Measurements from ENCODE around the gene CDK5RAP3. TPM values are rescaled to one million over a fixed set of nuclear protein-coding genes. Genes with fewer than 3 reads are reported as not detected.

CDK5RAP3 gene
- total and polyA plus RNA-seq, 7 experiments from 2014 or later = 72.4 to 349 (median 259) TPM

DNA sequence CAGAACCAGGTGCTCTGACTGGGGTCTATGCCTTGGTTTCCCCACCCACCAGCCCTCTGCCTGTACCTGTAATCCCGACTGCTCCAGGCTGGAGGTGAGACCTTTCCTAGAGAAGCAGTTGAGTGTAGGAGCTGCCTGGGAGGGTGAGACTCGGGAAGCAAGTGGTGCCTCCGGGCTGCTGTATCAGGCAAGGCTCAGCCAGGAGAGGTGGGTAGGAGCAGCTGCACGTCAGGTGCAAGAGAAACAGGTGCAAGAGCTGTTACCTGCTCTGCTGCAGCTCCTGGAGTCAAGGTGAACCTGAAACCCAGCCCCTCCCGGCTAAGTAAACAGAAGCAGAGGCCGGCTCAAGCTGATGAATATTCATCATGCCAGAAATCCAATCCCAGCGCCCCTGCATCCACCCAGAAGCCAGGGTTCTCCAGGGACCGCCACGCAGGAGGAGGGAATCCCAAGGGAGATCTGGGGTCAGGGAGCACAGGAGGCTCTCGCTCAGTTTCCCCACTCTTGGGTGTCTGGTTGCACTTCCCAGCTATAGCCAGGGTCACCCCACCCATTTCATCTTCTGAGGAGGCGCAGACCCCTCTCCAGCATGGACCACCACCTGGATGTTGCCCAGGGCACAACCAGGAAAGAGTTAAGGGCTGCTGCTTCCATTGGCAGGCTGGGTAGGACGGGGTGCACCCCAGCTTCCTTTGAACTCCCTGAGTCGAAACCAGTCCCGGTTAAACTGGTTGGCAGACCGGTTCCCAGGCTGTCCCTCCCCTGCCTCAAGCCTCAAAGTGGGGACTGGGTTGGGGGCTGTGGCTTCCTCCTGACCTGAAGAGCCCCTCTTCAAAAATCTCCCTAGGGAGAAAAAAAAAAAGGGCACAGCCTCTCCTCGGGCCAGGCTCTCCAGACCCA lies 13.1 kb upstream of the CDK5RAP3 start, which contains the start of gene PRR15L:
PRR15L (minus strand) TSS at position 293 of the 900 bp plus-strand sequence. CDS start 4,649 bp downstream, outside the sequence.
- POLR2A ChIA-PET = interaction anchor here (0.5 kb wide), 1 partner anchor 11 kb away, joined by 5 read pairs; no protein-coding TSS in a partner anchor
- no peaks in the 10 kb centered on the region for H3K9me3 Mint-ChIP-seq
- no peak within 1 kb of the TSS for H3K27ac Mint-ChIP-seq

GRCh38 chr17:47959825-47960655 lies 10.9 kb upstream of the CDK5RAP3 start:
- no peak for DNase-seq
- Histone ChIP-seq H3K9me3 (ENCODE audit: control insufficient read depth in 2 of 3, low read length in 3 of 3) (no peaks in the 10 kb centered on the region), H3K4me1 (ENCODE audit: control insufficient read depth in 2 of 2, insufficient read depth in 2 of 2, low read length in 2 of 2) (no peaks in the 10 kb centered on the region), H3K27me3 (ENCODE audit: control insufficient read depth in 2 of 2, insufficient read depth in 2 of 2, low read length in 2 of 2) (no peaks in the 10 kb centered on the region), H3K36me3 (ENCODE audit: control insufficient read depth in 2 of 3, insufficient read depth in 3 of 3, low read length in 3 of 3) (peaks cover 0 to 3% (median 0%) of the 10 kb centered on the region in 3 experiments), H3K4me3 (ENCODE audit: low read length) (no peak overlapping the region), H3K27ac (ENCODE audit: low read depth, low read length) (no peak overlapping the region)
- no peaks in the 10 kb centered on the region for H3K27me3 Mint-ChIP-seq
- intact Hi-C loops (cut with micrococcal nuclease) = no loop called here
- H3K9me3 Mint-ChIP-seq = no peaks in the 10 kb centered on the region
- H3K4me1 Mint-ChIP-seq = peaks cover 0 to 2% (median 0%) of the 10 kb centered on the region in 7 donors
- peaks cover 0 to 12% (median 4%) of the 10 kb centered on the region in 5 donors for H3K36me3 Mint-ChIP-seq
- ATAC-seq = no peak
- H3K4me3 Mint-ChIP-seq = no peak overlapping the region
- ChIA-PET CTCF (interaction anchor here (0.7 to 1.4 kb wide), 4 partner anchors 9 to 13 kb away, joined by 3 to 5 read pairs (median 4); no protein-coding TSS in a partner anchor), POLR2A (interaction anchor here (1.2 to 1.8 kb wide), 2 partner anchors 11 to 14 kb away, joined by 3 to 5 read pairs; partner anchors contain the start of gene CDK5RAP3)
- H3K27ac Mint-ChIP-seq = no peak overlapping the region

More for the DNA sequence above, 13.1 kb upstream of the CDK5RAP3 start, which contains the start of gene PRR15L:
- Histone ChIP-seq H3K4me3 (ENCODE audit: low read length) (no peak within 1 kb of the TSS), H3K9me3 (ENCODE audit: control insufficient read depth in 2 of 3, low read length in 3 of 3) (no peaks in the 10 kb centered on the region), H3K27me3 (ENCODE audit: control insufficient read depth in 2 of 2, insufficient read depth in 2 of 2, low read length in 2 of 2) (no peaks in the 10 kb centered on the region), H3K4me1 (ENCODE audit: control insufficient read depth in 2 of 2, insufficient read depth in 2 of 2, low read length in 2 of 2) (no peaks in the 10 kb centered on the region), H3K36me3 (ENCODE audit: control insufficient read depth in 2 of 3, insufficient read depth in 3 of 3, low read length in 3 of 3) (peaks cover 0 to 8% (median 0%) of the 10 kb centered on the region in 3 experiments), H3K27ac (ENCODE audit: low read depth, low read length) (no peak within 1 kb of the TSS)
- DNase-seq (no peak), ATAC-seq (no peak)
- Mint-ChIP-seq H3K4me1 (no peaks in the 10 kb centered on the region), H3K27me3 (no peaks in the 10 kb centered on the region), H3K36me3 (peaks cover 0 to 13% (median 2%) of the 10 kb centered on the region in 5 donors), H3K4me3 (no peak within 1 kb of the TSS)
- intact Hi-C loops (cut with micrococcal nuclease) = no loop called here
- CTCF ChIA-PET = no interaction called here

DNA sequence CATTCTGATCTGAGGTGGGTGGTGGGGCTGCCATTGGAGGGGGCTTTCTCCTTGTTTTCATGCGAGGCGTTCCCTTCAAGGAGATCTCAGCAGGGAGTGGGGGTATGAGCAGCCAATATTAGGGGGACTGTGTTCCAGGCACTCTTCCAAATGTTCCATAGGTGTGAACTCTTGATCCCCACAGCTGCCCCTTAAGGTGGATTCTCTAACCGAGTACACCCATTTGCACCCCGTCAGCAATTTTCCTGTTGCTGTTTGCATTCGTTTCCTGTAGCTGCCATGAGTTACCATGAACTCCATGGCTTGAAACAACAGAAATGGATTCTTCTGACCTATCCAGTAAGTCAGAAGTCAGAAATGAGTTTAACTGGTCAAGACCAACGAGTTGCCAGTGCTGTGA lies 9.5 kb upstream of the CDK5RAP3 start:
- Histone ChIP-seq H3K36me3 (ENCODE audit: control insufficient read depth in 2 of 3, insufficient read depth in 3 of 3, low read length in 3 of 3) (no peaks in the 10 kb centered on the region), H3K4me3 (ENCODE audit: low read length) (no peak overlapping the region), H3K27ac (ENCODE audit: low read depth, low read length) (no peak overlapping the region), H3K9me3 (ENCODE audit: control insufficient read depth in 2 of 3, low read length in 3 of 3) (no peaks in the 10 kb centered on the region), H3K27me3 (ENCODE audit: control insufficient read depth in 2 of 2, insufficient read depth in 2 of 2, low read length in 2 of 2) (no peaks in the 10 kb centered on the region), H3K4me1 (ENCODE audit: control insufficient read depth in 2 of 2, insufficient read depth in 2 of 2, low read length in 2 of 2) (no peaks in the 10 kb centered on the region)
- ATAC-seq (no peak), DNase-seq (no peak)
- Mint-ChIP-seq H3K27me3 (no peaks in the 10 kb centered on the region), H3K27ac (no peak overlapping the region), H3K36me3 (peaks cover 0 to 15% (median 4%) of the 10 kb centered on the region in 5 donors), H3K9me3 (no peaks in the 10 kb centered on the region), H3K4me3 (no peak overlapping the region), H3K4me1 (peaks cover 0 to 2% (median 0%) of the 10 kb centered on the region in 7 donors)
- ChIA-PET POLR2A (interaction anchor here (1.0 kb wide), 1 partner anchor 9 kb away, joined by 3 read pairs; the partner anchor contains the start of gene CDK5RAP3), CTCF (interaction anchor here (0.6 to 1.2 kb wide), 2 partner anchors 15 to 630 kb away, joined by 3 to 4 read pairs; no protein-coding TSS in a partner anchor)
- intact Hi-C loops (cut with micrococcal nuclease) = no loop called here

GRCh38 chr17:47962901-47963300 lies 8.0 kb upstream of the CDK5RAP3 start:
- no peaks in the 10 kb centered on the region for H3K36me3 ChIP-seq (ENCODE audit: control insufficient read depth in 2 of 3, insufficient read depth in 3 of 3, low read length in 3 of 3)
- POLR2A ChIA-PET = no interaction called here
- peaks cover 0 to 2% (median 0%) of the 10 kb centered on the region in 7 donors for H3K4me1 Mint-ChIP-seq
- H3K27ac Mint-ChIP-seq = no peak overlapping the region
- intact Hi-C loops (cut with micrococcal nuclease) = no loop called here
- ATAC-seq (no peak), DNase-seq (no peak)
- H3K9me3 Mint-ChIP-seq = no peaks in the 10 kb centered on the region
- H3K27ac ChIP-seq (ENCODE audit: low read depth, low read length) = no peak overlapping the region
- no peaks in the 10 kb centered on the region for H3K9me3 ChIP-seq (ENCODE audit: control insufficient read depth in 2 of 3, low read length in 3 of 3)
- H3K36me3 Mint-ChIP-seq = peaks cover 0 to 15% (median 4%) of the 10 kb centered on the region in 5 donors
- CTCF ChIA-PET = no interaction called here
- no peaks in the 10 kb centered on the region for H3K27me3 ChIP-seq (ENCODE audit: control insufficient read depth in 2 of 2, insufficient read depth in 2 of 2, low read length in 2 of 2)
- no peak overlapping the region for H3K4me3 ChIP-seq (ENCODE audit: low read length)
- H3K4me1 ChIP-seq (ENCODE audit: control insufficient read depth in 2 of 2, insufficient read depth in 2 of 2, low read length in 2 of 2) = no peaks in the 10 kb centered on the region
- H3K4me3 Mint-ChIP-seq = no peak overlapping the region
- no peaks in the 10 kb centered on the region for H3K27me3 Mint-ChIP-seq

DNA sequence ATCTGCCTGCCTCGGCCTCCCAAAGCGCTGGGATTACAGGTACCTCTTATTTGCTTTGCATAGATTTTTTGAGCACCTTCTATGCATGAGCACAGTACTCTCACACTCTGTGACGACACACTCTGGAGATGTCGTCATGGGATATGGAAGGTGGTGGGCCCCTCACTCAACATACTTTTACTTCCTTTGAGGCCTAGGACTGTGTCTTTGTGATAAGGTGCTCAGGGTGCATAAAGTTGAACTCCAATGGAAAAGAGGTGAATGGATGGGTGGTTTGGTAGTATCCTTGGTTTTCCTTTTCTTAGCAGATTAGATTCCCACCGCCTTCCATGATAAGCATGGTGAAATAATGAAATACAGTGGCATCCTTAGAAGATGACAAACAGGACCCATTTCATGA lies 6.1 kb upstream of the CDK5RAP3 start:
- H3K4me1 Mint-ChIP-seq = peaks cover 3 to 7% (median 4%) of the 10 kb centered on the region in 7 donors
- no peak for ATAC-seq
- H3K9me3 Mint-ChIP-seq = no peaks in the 10 kb centered on the region
- no peaks in the 10 kb centered on the region for H3K9me3 ChIP-seq (ENCODE audit: control insufficient read depth in 2 of 3, low read length in 3 of 3)
- H3K27ac Mint-ChIP-seq = peak overlapping the region in 2 of 9 donors; percentile 38 to 62
- H3K27me3 ChIP-seq (ENCODE audit: control insufficient read depth in 2 of 2, insufficient read depth in 2 of 2, low read length in 2 of 2) = no peaks in the 10 kb centered on the region
- ChIA-PET POLR2A (interaction anchor here (0.9 kb wide), 1 partner anchor 62 kb away, joined by 3 read pairs; no protein-coding TSS in a partner anchor), CTCF (interaction anchor here (9.8 kb wide), 1 partner anchor 18 kb away, joined by 126 read pairs; the partner anchor contains the start of gene PNPO)
- H3K36me3 ChIP-seq (ENCODE audit: control insufficient read depth in 2 of 3, insufficient read depth in 3 of 3, low read length in 3 of 3) = no peaks in the 10 kb centered on the region
- H3K4me1 ChIP-seq (ENCODE audit: control insufficient read depth in 2 of 2, insufficient read depth in 2 of 2, low read length in 2 of 2) = peaks cover under 1% of the 10 kb centered on the region in 2 donors
- H3K4me3 Mint-ChIP-seq = no peak overlapping the region
- H3K4me3 ChIP-seq (ENCODE audit: low read length) = no peak overlapping the region
- no peaks in the 10 kb centered on the region for H3K27me3 Mint-ChIP-seq
- H3K27ac ChIP-seq (ENCODE audit: low read depth, low read length) = no peak overlapping the region
- peaks cover 0 to 15% (median 4%) of the 10 kb centered on the region in 5 donors for H3K36me3 Mint-ChIP-seq
- DNase-seq = no peak
- intact Hi-C loops (cut with micrococcal nuclease) = no loop called here

DNA sequence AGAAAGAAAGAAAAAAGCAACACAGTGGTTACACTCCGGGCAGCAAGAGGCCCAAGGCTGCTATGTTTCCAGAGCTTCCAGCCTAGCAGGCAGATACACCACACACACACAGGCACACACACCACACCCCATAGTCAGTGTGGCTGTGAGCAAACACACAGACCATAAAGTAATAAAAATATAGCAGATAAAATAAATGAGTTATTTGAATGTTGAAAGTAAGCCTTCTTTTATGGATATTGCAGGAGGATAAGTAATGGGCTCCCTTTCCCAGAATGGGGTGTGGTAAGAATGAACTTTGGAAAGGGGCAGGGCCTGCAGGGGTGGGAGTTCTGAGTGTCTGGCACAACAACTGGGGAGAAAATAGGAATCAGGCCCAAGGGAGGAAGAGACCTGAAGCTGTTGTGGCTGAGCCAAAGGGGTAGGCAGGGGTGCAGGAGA lies 4.8 kb upstream of the CDK5RAP3 start:
- Histone ChIP-seq H3K4me3 (ENCODE audit: low read length) (no peak overlapping the region), H3K36me3 (ENCODE audit: control insufficient read depth in 2 of 3, insufficient read depth in 3 of 3, low read length in 3 of 3) (peaks cover 0 to 3% (median 0%) of the 10 kb centered on the region in 3 experiments), H3K27me3 (ENCODE audit: control insufficient read depth in 2 of 2, insufficient read depth in 2 of 2, low read length in 2 of 2) (no peaks in the 10 kb centered on the region), H3K9me3 (ENCODE audit: control insufficient read depth in 2 of 3, low read length in 3 of 3) (no peaks in the 10 kb centered on the region), H3K4me1 (ENCODE audit: control insufficient read depth in 2 of 2, insufficient read depth in 2 of 2, low read length in 2 of 2) (peaks cover 6 to 8% of the 10 kb centered on the region in 2 donors), H3K27ac (ENCODE audit: low read depth, low read length) (no peak overlapping the region)
- ATAC-seq = no peak
- no peaks in the 10 kb centered on the region for H3K9me3 Mint-ChIP-seq
- DNase-seq = no peak
- no peaks in the 10 kb centered on the region for H3K27me3 Mint-ChIP-seq
- intact Hi-C loops (cut with micrococcal nuclease) = no loop called here
- CTCF ChIA-PET = interaction anchor here (9.8 kb wide), 1 partner anchor 20 kb away, joined by 126 read pairs; the partner anchor contains the start of gene PNPO
- peaks cover 0 to 15% (median 4%) of the 10 kb centered on the region in 5 donors for H3K36me3 Mint-ChIP-seq
- no peak overlapping the region for H3K4me3 Mint-ChIP-seq
- POLR2A ChIA-PET = no interaction called here
- H3K27ac Mint-ChIP-seq = no peak overlapping the region
- H3K4me1 Mint-ChIP-seq = peaks cover 13 to 17% (median 16%) of the 10 kb centered on the region in 7 donors
